Central memory CD4-positive, alpha-beta T cell (primary cell): ENCODE results near the gene EPS8L2.

Experiments
- DNase-seq: peaks from one replicate; pipeline ENCODE4 v3.0.0; 2022
- total RNA-seq, 3 experiments: gene quantifications; one replicate each; lab custom pipeline; 2026; lab: John Stamatoyannopoulos, UW

EPS8L2 gene
- total RNA-seq = 6.0 to 9.1 (median 6.0) reads per million in 3 experiments

DNA sequence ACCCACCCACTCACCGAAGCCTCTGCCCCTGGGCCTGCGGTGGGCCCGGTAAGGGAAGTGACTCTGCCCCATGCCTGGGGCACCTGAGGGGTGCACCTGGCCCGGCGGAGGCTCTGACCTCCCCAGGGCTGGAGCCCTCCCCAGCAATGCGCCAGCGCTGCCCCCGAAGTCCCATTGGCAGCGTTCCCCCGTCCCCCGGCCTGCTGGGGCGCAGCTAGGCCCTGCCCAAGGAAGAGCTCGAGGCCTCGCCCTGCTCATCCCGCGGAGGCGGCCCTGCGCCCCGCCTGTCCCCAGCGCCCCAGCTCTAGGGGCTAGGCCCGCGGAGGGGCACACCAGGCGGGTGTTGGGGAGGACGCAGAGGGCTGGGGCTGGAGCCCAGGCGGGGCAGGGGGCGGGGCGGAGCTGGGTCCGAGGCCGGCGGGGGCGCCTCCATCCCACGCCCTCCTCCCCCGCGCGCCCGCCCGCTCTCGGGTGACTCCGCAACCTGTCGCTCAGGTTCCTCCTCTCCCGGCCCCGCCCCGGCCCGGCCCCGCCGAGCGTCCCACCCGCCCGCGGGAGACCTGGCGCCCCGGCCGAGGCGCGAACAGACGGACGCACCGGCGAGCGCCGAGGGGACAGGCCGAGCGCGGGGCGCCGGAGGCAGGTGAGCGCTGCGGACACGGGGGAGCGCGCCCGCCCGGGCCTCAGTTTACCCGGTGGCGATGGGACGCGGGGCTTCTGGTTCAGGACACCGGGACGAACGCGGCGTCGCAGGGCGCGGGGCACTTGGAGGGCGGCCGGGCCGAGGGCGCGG, at the start of gene EPS8L2:
TSS of gene EPS8L2 (plus strand) at position 586 of the 793 bp plus-strand sequence. CDS start 3,177 bp downstream, outside the sequence.
- DNase-seq = no peak

GRCh38 chr11:656426-656825, 49.6 kb upstream of the EPS8L2 start:
- no peak for DNase-seq

- no peak for DNase-seq
Observed at GRCh38 chr11:656866-657265, 49.2 kb upstream of the EPS8L2 start.

- no peak for DNase-seq
Observed at GRCh38 chr11:657691-658126, 48.3 kb upstream of the EPS8L2 start.

DNA sequence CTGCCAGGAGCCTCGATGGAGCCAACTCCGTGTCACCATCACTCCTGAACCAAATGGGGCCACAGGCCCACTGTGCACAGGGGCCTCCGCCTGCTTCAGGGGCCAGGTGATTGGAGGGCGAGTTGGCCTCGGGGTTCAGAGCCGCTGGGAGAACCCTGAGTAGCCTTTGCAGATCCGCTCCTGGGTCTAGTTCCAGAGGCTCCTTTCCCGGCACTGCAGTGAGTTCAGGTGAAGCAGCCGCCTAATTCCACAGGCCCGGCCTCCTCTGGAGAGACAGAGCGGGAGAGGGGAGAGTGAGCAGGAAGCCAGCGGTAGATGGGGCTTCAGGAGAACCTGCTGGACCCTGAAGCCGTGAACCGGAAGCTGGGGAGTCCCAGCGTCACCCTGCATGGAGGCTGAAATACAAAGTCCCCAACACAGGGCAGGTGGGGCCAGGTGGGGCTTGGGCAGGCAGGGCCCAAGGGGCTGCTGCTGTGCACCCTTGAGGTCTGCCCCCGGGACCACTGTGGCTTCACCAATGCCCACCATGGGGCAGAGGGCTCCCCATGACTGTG, 46.4 kb upstream of the EPS8L2 start:
- DNase-seq = no peak

DNA sequence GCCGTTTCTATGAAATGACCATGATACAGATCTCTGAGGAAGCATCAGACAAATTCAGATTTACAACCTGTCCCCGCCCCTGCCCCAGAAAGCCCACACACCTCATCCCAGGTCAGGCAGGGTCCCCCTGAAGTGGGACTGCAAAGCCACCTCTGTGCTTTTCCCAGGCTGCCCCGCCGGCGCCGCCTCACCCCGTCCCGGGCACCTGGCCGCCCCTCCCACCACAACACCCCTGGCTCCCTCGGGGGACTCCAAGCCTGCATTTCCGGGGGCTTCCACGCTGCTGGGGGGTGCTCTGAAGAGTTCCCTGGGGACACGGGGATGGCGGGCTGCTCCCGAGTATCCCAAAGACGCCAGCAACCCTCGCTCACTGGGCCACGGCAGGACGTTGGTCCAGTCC, 45.8 kb upstream of the EPS8L2 start:
- no peak for DNase-seq

DNA sequence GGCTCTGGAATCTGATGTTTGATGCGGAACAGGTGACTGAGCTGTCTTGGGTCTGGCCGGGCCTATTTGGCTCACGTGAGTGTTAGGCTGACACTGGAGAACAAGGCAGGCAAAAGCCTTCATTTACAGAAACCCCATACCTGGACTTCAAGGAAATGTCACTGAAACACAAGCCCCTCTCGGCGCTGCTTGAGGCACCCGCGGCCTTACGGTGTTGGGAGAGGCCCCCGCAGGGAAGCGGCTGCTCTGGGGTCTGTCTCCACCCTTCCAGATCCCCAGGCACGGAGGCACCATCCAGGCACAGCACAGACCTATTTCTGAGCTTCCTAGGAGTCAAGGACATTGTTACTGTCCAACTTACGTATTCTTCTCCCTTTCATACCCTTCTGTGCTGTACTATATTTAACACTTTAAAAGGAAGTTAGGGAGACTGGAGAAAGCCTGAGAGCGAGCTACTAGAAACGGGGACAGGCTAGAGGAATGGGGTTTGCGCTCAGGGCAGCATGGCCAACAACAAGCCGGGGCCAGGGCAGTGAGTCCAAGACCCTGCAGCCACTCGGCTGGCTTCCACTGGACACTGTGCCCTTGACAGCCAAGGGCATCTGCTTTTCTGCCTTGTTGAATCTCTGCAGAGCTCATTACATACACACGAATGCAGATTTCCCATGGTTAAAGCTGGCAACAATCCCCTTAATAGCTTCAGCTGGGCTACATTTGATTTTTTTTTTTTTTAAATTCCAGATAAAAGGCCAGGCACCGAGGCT, 45.2 kb upstream of the EPS8L2 start:
- DNase-seq = no peak

- DNase-seq = no peak
Observed at GRCh38 chr11:662689-663274, 43.2 kb upstream of the EPS8L2 start.

DNA sequence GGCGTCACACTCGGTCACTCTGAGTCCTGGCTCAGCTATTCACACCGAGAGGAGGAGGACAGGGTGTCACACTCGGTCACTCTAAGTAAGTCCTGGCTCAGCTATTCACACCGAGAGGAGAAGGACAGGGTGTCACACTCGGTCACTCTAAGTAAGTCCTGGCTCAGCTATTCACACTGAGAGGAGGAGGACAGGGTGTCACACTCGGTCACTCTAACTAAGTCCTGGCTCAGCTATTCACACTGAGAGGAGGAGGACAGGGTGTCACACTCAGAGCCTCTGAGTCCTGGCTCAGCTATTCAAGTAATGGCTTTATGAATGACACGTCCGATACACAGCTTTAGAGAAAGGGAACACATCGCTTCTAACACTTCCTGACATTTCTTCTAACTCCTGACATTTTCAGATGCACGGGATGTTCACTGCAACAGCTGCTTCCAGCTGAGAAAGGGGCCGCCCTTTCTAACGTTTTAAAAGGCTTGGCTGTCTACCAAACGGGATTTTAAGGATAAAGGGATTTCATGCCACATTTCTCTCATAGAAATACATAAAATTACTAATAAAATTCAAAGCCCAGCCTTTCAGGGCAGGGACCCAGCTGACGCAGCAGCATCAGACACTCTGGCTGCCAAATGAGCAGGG, 40.8 kb upstream of the EPS8L2 start:
- no peak for DNase-seq

GRCh38 chr11:665704-666281, 40.2 kb upstream of the EPS8L2 start:
- no peak for DNase-seq

DNA sequence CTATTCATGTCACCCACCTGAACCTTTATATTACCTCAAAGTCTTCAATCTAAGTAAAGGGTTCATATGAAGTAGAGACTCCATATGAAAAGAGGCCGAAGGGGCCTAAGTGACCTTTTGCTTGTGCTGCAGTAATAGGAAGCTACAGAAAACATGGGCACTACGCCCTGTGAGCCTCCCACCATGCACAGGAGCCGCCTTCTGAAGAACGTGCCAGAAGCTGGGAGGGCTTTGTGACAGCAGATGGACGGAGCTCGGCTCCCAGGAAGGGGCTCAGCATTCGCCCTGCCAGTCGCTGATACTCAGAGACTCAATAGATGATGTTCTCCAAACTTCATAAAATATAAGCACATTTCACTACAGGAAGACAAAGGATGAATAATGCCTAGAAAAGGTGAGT, 32.2 kb upstream of the EPS8L2 start:
- no peak for DNase-seq

DNA sequence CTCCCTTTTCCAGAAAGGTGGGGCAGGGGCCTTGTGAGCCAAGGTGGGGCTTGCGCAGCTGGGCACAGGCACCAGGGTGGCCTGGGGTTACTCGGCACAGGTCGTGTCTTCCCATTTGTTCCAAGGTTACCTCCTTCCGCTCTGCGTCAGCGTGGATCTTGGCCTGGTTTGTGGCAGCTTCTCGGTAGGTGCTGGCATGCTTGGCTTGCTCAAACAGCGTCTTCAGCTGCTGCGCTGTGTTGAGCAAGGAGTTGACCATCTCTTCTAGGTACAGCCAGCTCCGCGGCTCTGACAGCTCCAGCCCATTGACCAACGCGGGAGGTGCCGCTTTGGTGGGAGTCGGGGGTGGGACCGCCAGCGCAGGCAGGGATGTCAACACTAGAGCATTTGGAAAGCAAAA, 31.6 kb upstream of the EPS8L2 start:
- DNase-seq = no peak

- no peak for DNase-seq
Observed at GRCh38 chr11:678297-678696, 27.7 kb upstream of the EPS8L2 start.

GRCh38 chr11:679271-680207, 26.5 kb upstream of the EPS8L2 start:
- no peak for DNase-seq

DNA sequence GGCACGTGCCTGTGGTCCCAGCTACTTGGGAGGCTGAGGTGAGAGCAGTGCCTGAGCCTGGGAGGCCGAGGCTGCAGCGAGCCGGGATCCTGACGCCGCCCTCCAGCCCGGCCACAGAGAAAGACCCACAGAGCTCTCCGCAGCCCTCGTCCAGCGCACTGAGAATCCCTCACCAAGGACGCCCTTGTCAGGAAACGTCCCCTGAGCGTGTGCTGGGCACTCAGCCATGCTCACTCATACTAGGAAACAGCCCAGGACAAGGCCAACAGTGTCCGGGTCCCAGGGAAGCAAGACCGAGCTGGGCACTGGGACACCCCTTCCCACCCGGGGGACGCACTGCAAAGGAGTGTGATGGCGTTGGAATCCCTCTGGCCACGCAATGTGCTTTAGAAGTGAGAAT, 25.6 kb upstream of the EPS8L2 start:
- DNase-seq = no peak

DNA sequence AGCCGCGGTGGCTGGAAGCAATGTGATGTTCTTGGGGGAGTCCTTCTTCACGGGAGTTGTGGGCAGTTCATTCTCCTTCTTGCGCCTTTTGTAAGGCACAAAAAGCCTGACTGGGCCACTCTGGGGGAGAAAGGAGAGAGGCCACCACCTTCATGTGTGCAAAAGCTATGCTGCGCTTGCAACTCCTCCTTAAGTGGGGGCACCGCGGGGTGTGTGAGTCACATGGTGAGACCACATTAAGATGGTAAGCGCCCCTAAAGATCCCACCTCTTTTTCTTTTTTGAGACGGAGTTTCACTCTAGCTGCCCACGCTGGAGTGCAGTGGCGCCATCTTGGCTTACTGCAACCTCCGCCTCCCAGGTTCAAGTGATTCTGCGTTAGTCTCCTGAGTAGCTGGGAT, 25.1 kb upstream of the EPS8L2 start:
- no peak for DNase-seq

GRCh38 chr11:686451-687243, 19.4 kb upstream of the EPS8L2 start:
- no peak for DNase-seq

- no peak for DNase-seq
Observed at GRCh38 chr11:687751-688150, 18.3 kb upstream of the EPS8L2 start.

DNA sequence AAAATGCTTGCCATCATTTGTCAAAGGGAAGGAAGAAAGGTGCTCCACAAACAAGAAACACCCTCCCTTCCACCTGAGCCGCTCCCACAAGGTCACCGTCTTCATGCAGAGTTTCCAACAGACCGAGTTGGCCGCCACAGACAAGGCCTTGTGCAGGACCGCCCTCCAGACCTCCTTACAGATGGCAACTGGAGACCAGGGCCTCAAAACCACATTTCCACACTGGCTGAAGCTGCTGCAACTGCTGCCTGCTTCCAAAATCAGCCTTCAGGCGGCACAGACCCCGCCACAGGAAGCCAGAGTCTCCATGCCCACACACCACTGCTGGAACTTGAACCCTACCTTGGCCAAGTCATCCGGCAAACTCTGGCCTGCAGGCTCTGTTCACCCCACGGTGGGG, 17.4 kb upstream of the EPS8L2 start:
- no peak for DNase-seq

DNA sequence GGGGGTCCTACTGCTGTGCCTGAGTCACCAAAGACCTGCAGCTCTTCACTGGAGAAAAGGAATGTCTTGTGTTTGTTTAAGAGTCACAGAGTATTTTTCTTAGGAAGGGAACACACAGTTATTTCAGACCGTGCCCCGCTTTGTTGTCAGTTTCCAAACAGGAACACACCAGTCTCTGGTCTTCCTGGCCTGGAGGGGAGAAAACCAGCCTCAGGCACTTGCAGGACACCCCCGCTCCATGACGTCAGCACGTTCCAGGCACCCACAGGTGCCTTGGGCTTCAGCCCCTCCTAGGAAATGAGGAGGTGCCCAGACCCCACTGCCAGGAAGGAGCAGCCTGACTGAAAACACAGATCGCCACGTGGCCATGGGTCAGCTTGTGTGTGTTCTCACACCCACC, 16.4 kb upstream of the EPS8L2 start:
- DNase-seq = no peak
